22Rv1 (cell line): ENCODE measurements around the gene N4BP2L2.

ENCODE experiments used
- H3K27ac ChIP-seq: fragments of 450-650 bp; 2 replicates; pipeline ENCODE4 v1.5.1; 2017
- ZFX ChIP-seq: fragments of 450-650 bp; IDR thresholded peaks from 2 replicates; pipeline ENCODE4 v1.6.1; 2017; ENCODE audit warnings: antibody characterized with exemption, borderline replicate concordance
- TF ChIP-seq, protein P1 (sequence below): fragments of 450-650 bp; IDR thresholded peaks from 2 replicates; pipeline ENCODE4 v1.5.1; 2017; ENCODE audit warnings: mild to moderate bottlenecking

Gene N4BP2L2

DNA sequence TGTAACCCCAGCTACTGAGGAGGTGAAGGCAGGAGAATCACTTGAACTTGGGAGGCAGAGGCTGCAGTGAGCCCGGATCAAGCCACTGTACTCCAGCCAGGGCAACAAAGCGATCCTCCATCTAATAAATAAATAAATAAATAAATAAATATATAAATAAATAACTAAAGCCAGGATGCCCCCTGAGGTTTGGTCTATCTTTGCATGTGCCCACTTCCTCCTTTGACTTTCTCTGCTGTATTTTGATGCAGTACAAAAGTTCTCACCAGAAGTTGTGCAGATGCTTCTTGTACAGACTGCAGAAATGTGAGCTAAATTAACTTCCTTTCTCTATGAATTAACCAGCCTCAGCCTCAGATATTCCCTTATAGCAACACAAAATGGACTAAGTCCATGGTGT, 6.5 kb upstream of the N4BP2L2 start:
- no peak for TF ChIP-seq ZFX
- TF ChIP-seq, protein P1, sequence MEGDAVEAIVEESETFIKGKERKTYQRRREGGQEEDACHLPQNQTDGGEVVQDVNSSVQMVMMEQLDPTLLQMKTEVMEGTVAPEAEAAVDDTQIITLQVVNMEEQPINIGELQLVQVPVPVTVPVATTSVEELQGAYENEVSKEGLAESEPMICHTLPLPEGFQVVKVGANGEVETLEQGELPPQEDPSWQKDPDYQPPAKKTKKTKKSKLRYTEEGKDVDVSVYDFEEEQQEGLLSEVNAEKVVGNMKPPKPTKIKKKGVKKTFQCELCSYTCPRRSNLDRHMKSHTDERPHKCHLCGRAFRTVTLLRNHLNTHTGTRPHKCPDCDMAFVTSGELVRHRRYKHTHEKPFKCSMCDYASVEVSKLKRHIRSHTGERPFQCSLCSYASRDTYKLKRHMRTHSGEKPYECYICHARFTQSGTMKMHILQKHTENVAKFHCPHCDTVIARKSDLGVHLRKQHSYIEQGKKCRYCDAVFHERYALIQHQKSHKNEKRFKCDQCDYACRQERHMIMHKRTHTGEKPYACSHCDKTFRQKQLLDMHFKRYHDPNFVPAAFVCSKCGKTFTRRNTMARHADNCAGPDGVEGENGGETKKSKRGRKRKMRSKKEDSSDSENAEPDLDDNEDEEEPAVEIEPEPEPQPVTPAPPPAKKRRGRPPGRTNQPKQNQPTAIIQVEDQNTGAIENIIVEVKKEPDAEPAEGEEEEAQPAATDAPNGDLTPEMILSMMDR, result no peak
- H3K27ac ChIP-seq, result no peak overlapping the region

DNA sequence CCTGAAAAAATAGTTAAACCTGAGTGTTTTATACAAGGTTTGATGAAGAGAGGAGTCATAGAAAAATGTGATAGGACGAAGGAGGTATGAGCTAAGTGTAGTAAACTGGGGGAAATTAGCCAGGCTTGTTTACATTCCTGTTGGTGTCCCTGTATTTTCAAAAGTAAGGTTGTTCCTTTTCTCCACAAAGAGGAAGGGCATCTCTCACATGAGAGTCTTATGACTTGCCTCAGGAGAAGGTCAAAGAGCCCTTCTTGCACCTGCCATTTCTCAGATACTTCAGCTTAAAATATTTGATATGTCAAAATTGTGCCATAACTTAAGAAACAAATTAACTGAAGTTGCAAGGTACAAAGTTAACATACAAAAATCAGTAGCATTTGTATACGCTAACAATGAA, 3.6 kb upstream of the N4BP2L2 start:
- no peak overlapping the region for H3K27ac ChIP-seq
- no peak for TF ChIP-seq ZFX
- TF ChIP-seq, protein P1, result no peak

DNA sequence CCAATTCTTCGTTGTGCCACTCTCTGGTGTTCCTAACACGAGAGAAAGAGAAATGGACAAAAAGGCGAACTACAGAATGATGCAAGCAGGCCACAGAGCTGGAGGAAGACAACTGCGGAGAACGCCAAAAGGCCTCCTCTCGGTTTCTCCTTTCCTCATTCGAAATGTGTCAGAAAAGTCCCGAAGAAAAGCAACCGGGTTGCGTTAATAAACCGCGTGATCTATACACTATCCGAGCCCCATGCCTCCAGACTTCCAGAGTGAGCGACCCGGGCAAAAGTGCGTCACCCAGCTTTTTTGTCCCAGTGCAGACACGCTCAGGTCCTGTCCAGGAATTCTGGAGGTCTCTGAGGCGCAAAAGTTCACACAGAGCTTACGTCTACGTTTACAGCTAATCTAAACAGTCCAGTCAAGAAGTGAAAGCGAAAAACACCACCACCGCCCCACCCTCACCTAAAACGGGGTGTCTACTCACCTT, 413 bp downstream of the N4BP2L2 start:
- TF ChIP-seq ZFX, result no peak
- TF ChIP-seq, protein P1, result no peak
- peak overlapping the region; percentile 73 for H3K27ac ChIP-seq

DNA sequence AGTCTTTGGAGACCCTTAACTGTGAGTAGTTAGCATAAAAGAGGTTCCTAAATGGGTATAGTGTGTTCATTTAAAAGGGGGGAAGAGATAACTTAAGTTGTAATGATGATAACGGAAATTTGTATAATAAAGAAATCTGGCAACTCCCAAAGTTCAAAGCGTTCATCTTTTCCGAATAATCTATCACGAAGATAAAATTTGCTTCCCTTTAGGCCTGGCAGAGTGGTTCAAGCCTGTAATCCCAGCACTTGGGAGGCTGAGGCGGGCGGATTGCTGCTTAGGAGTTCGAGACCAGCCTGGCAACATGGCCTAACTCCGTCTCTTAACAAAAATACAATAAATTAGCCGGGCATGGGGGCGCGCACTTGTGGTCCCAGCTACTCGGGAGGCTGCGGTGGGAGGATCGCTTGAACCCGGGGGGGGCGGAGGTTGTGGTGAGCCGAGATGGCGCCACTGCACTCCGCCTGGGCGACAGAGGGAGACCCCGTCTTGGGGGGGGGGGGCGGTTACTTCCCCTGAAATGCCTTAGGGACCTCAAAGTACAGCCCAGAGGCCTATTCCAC, 934 bp downstream of the N4BP2L2 start:
- no peak for TF ChIP-seq ZFX
- TF ChIP-seq, protein P1, result no peak
- peak overlapping the region; percentile 73 for H3K27ac ChIP-seq

DNA sequence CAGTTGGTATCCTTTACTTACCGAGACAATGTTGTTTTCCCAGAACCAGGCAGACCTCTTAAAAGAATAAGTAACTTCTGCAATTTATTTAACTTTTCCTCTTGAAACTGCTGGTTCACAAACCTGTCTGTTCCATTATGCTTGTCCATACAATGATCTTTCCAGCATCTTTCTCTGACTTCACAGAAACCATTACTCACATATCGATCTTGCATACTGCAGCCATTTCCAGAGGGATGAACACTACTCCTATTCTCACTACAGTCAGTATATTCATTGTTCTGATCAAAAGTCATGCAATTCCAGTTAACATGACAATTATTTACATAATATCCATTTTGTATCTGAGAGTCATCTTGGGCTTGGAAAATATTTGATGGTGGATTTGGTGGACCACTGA, 2.8 kb downstream of the N4BP2L2 start:
- no peak overlapping the region for H3K27ac ChIP-seq
- TF ChIP-seq, protein P1, result no peak
- TF ChIP-seq ZFX, result no peak

DNA sequence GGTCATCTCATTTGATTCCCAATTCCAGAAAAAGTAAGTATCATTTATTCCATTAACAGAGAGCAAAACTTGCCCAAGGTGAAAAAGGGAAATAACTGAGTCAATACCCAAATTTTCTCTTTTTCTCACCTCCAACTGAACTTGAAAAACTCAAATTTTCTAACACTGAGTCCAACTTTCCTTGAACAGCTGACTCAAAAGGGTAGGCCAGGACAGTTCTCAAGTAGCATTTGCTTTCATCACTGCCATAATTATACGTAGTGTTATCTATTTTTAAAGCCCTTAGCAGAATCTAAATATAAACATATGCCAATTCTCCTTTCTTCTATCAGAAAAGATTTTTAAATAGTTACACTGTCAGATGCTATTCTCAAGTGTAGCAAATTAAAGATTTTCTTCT, 3.5 kb downstream of the N4BP2L2 start:
- TF ChIP-seq ZFX, result no peak
- TF ChIP-seq, protein P1, result no peak
- H3K27ac ChIP-seq, result no peak overlapping the region

DNA sequence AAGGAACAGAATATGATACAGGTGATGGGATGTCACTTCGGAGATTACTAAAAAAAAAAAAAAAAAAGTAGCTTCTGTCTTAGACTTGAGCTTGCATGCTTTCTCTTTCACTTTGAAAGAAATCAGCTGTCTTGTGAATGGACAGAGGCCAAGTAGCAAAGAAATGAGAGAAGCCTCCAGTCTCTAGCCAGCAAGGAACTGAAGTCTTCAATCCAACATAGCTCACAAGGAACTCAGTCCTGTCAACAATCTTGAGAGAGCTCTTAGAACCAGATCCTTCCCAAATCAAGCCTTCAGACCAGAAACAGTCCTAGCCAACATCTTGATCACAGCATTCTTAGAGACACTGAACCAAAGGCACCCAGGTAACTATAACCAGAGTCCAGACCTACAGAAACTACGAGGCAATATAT, 7.7 kb downstream of the N4BP2L2 start:
- H3K27ac ChIP-seq, result no peak overlapping the region
- TF ChIP-seq, protein P1, result no peak
- TF ChIP-seq ZFX, result no peak
